IPS-15b (cell line): ENCODE data around the gene CRHR1.

Experiments used
- H3K27me3 ChIP-seq: one replicate; pipeline ENCODE4 v1.6.1; 2013; ENCODE audit warnings: low read length; ENCODE audit not compliant: control insufficient read depth, insufficient read depth
- H3K36me3 ChIP-seq: one replicate; pipeline ENCODE4 v1.6.1; 2013; ENCODE audit warnings: low read length; ENCODE audit not compliant: control insufficient read depth, insufficient read depth
- H3K4me1 ChIP-seq: one replicate; pipeline ENCODE4 v1.6.1; 2013; ENCODE audit warnings: mild to moderate bottlenecking, low read length; ENCODE audit not compliant: control insufficient read depth, insufficient read depth
- H3K4me3 ChIP-seq: one replicate; pipeline ENCODE4 v1.5.1; 2013; ENCODE audit warnings: low read depth, low read length
- H3K9ac ChIP-seq: one replicate; pipeline ENCODE4 v1.6.1; 2013; ENCODE audit warnings: low read depth, mild to moderate bottlenecking, low read length
- H3K9me3 ChIP-seq: one replicate; pipeline ENCODE4 v1.6.1; 2013; ENCODE audit warnings: mild to moderate bottlenecking, low read length; ENCODE audit not compliant: control insufficient read depth, insufficient read depth

CRHR1 gene

DNA sequence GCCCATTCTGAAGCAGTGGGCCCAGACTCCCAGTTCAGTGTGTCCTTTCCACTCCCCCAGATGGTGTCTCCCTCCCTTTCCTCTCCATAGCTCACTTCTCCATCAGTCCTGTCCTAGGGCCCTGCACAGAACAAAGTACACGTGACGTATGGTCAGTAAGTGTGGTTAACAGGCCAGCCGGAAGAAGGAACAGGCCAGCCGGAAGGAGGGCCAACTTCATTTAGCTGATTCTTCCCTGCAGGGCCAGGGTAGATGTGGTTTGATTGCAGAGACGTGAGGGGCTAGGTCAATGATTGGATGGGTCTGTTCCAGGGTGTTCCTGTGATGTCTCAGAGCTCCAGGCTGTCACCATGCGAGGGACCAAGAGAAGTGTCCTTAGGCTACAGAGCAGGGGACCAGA is 31.6 kb downstream of the CRHR1 start:
- H3K4me3 ChIP-seq: no peak overlapping the region
- H3K36me3 ChIP-seq: no peaks in the 10 kb centered on the region
- no peak overlapping the region for H3K9ac ChIP-seq
- no peaks in the 10 kb centered on the region for H3K9me3 ChIP-seq
- H3K4me1 ChIP-seq: no peaks in the 10 kb centered on the region
- peaks cover 2% of the 10 kb centered on the region for H3K27me3 ChIP-seq

DNA sequence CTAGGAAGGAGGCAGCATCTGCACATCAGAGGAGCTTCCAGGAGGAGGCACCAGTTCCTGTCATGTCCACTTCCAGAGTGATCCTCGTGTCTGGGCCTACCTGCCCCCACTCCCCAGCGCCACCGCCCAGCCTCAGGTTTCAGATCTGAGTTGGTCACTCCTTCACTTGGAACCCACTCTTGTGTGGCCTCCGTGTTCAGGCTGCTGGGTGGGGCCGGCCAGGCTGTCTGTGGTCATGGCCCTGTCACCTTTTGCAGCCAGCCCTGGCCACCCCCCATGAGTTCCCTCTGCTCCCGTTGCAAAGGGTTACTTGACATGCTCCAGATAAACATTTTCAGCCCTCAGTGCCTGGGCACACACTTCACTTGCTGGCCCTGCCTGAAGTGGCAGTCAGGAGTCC is 33.9 kb downstream of the CRHR1 start:
- Histone ChIP-seq H3K27me3 (peaks cover 2% of the 10 kb centered on the region), H3K4me3 (no peak overlapping the region), H3K9ac (no peak overlapping the region), H3K9me3 (no peaks in the 10 kb centered on the region), H3K36me3 (no peaks in the 10 kb centered on the region), H3K4me1 (no peaks in the 10 kb centered on the region)

DNA sequence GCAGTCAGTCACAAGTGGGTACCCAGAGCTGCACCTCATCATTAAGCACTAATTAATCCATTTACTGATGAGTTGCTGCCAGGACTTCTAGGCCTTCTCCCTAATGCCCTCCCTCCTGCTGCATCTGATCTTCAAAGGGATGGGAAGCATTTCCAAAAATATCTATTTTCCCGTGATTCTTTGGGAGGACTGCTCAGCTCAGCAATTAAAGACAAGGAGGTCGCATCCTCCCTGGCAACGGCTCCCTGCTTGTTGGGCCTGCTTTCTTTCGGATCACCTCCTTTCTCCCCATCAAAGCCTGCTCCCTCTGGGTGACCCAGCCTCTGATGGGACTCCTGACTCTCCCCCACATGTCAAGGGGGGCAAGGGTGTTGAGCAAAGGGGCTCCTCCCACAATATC is 34.6 kb downstream of the CRHR1 start:
- H3K9ac ChIP-seq: no peak overlapping the region
- H3K9me3 ChIP-seq: no peaks in the 10 kb centered on the region
- no peak overlapping the region for H3K4me3 ChIP-seq
- no peaks in the 10 kb centered on the region for H3K4me1 ChIP-seq
- no peaks in the 10 kb centered on the region for H3K36me3 ChIP-seq
- peaks cover 2% of the 10 kb centered on the region for H3K27me3 ChIP-seq

DNA sequence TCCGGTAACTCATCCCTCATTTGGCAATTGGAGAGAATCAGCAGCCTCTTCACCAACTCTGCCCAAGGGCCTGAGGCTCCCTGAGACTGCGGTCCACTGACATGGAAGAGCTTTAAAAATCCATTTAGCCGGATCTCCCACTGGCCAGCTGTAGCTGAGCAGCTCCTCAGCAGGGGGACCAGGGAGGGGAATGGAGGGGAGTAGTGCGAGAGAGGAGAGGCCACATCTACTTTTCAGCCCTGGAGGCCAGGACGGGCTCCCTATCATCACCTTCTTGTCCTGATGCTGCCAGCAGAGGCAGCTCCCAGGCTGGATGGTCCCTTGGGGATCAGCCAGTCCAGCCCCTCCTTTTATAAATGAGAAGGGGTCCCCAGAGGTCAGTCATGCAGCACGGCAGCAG is 35.5 kb downstream of the CRHR1 start:
- no peaks in the 10 kb centered on the region for H3K36me3 ChIP-seq
- no peak overlapping the region for H3K9ac ChIP-seq
- H3K4me3 ChIP-seq: no peak overlapping the region
- no peaks in the 10 kb centered on the region for H3K9me3 ChIP-seq
- no peaks in the 10 kb centered on the region for H3K27me3 ChIP-seq
- no peaks in the 10 kb centered on the region for H3K4me1 ChIP-seq

DNA sequence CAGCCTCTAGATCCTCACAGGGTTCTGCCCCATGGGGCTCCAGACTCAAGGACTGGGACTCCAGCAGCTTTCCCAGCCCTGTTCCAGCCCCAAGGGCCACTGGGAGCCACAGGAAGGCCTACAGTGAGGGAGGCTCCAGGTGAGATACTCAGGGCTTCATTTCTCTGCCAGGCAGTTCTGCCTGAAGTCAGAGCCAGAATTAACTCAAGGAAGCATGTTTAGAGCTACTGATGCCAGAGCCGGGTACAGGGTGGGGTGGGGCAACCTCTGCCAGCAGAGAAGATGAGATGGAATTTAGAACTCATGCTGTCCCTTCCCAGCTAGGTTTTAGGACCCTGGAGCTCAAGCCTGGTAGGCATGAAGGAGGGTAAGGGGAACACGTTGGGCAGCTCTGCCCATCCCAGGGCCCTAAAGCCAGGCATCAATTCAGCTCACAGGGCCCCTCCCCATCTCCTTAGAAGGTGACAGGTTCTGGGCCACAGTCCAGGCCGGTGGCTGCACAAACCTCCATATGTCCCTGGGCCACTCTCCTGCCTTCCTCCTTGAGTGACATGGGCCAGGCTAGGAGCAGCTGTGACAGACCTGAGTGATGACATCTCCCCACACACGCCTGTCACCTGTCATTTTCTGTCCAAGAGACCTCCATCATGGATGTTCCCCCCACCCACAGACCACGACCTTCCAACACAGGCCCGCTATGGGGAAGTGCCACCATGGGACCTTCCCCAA is 36.1 kb downstream of the CRHR1 start:
- Histone ChIP-seq H3K36me3 (no peaks in the 10 kb centered on the region), H3K9me3 (no peaks in the 10 kb centered on the region), H3K27me3 (no peaks in the 10 kb centered on the region), H3K9ac (no peak overlapping the region), H3K4me1 (no peaks in the 10 kb centered on the region), H3K4me3 (no peak overlapping the region)

DNA sequence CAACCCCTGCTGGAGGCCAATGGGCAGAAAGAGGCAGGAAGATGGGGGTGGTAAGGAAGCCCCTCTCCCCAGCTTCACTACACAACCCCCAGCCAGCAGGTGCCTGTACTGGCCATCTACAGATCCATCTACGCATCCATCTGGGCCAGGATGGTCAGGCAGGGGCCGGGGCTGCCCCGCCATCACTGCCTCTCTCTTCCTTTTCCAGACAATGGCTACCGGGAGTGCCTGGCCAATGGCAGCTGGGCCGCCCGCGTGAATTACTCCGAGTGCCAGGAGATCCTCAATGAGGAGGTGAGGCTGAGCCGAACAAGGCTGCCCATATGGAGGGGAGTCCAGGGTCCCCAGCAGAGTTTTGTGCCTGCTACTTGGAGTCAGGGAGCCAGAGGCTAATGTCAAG is 37.0 kb downstream of the CRHR1 start:
- H3K9ac ChIP-seq: no peak overlapping the region
- H3K4me3 ChIP-seq: no peak overlapping the region
- H3K36me3 ChIP-seq: no peaks in the 10 kb centered on the region
- no peaks in the 10 kb centered on the region for H3K27me3 ChIP-seq
- H3K9me3 ChIP-seq: no peaks in the 10 kb centered on the region
- H3K4me1 ChIP-seq: no peaks in the 10 kb centered on the region

DNA sequence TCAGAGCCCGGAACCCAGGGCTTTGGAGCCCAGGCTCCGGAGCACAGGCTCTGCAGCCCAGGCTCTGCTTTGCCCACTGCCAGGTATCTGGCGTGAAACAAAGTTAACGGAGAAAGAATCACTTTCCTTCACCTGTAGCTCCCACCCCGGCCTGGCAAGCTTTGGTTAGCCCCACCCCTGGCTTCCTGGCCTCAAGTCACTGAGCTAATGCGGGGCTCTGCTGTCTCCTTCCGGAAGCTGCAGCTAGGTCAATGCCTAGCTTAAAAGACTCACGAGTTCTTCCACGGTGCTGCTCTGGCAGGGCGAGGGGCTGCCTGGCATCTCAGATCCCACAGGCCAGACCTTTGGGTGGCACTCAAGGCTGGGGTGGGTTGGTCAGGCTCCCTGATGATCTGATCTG is 39.5 kb downstream of the CRHR1 start:
- Histone ChIP-seq H3K36me3 (no peaks in the 10 kb centered on the region), H3K9me3 (no peaks in the 10 kb centered on the region), H3K27me3 (no peaks in the 10 kb centered on the region), H3K4me3 (no peak overlapping the region), H3K4me1 (no peaks in the 10 kb centered on the region), H3K9ac (no peak overlapping the region)

DNA sequence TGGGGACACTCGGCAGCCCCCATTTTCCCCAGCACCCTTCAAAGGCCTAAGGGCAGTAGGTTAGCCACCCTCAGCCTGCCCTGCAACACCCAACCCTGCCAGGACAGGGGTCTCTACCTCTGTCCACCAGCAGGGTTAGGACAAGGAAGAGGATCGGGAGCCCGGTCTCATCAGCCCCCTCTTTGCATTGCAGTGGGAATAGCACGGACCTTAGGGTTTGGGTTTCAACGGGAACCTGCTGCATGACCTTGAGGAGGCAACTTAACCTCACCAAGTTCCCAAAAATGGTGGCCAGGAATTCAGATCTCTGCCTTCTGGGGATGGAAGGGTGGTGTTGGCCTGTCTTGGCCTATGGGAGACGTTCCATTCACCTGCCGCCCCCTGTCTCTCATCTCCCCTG is 40.4 kb downstream of the CRHR1 start:
- Histone ChIP-seq H3K4me3 (no peak overlapping the region), H3K36me3 (no peaks in the 10 kb centered on the region), H3K4me1 (no peaks in the 10 kb centered on the region), H3K9me3 (no peaks in the 10 kb centered on the region), H3K27me3 (no peaks in the 10 kb centered on the region), H3K9ac (no peak overlapping the region)

DNA sequence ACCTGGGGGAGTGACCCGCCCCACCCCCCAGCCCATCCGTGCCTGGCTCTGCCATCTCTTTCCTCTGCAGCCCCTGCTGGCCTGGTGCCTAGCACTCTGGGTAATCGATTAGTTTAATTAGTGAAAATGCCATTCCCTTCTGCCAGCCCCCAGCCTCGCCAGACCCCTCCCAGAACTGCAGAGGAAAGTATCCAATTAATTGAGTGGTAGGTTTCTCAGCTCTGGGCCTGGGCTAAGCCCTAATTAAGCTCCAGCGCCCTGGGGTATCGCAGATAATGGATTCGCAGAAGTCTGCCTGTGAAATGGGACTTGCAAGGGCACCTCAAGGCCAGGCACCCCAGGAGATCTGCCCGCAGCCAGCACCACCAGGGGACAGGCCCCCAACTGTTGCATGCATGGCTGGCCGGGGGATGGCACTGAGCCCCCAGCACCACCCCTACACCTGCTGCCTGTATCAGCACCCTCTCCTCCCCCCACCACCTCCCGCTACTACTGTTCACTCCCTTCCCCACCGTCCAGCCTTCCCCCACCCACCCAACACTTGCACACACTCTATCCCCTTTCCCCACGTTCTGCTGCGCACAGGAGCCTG is 40.9 kb downstream of the CRHR1 start:
- no peak overlapping the region for H3K9ac ChIP-seq
- no peaks in the 10 kb centered on the region for H3K27me3 ChIP-seq
- no peaks in the 10 kb centered on the region for H3K4me1 ChIP-seq
- no peaks in the 10 kb centered on the region for H3K9me3 ChIP-seq
- H3K4me3 ChIP-seq: no peak overlapping the region
- H3K36me3 ChIP-seq: no peaks in the 10 kb centered on the region

DNA sequence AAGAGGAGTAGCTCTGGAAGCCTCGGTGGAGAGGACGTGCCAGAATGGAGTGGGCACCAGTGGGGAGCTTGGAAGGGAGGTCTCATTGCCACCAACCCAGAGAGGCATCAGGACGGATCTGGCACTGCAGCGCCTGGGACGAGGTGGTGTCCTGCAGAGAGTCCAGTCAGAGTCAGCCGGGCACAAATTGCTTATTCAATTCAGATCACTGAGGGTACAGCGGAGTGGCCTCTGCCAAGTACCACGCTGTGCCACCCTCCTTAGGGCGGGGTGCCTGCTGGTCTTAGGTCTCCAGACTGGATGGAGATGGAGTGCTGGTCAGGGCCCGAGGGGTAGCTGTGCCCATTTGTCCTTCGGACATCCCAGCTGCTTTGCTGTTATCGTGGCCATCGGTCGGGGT is 41.7 kb downstream of the CRHR1 start:
- Histone ChIP-seq H3K4me1 (no peaks in the 10 kb centered on the region), H3K9ac (no peak overlapping the region), H3K36me3 (no peaks in the 10 kb centered on the region), H3K4me3 (no peak overlapping the region), H3K27me3 (no peaks in the 10 kb centered on the region), H3K9me3 (no peaks in the 10 kb centered on the region)

DNA sequence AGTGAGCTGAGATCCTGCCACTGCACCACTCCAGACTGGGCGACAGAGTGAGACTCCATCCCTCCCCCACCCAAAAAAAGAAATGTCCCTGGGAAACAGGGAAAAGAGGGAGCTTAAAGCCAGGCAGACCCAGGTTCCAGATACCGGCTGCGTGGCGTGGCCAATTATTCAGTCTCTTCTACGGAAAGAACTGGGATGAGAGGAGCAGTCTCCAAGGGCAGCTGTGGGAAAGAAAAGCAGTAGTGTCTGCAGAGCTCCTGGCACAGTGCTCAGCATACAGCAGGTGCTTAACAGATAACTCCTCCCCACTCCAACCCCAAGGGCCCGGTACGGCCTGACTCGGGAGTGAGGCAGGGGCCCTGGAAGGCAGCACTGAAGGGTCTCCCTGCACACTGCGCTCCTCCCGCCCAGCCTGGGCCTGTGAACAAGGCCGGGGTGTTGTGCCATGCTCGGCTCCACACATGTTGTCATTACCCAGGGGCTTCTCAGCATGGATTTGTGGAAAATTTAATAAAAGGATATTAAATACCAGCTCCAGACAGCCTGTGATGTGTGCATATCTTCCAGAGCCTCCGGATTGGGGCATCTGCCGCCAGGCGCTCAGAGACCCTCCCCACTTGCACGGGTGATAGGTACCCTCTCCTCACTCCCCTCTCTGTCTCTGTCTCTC is 42.9 kb downstream of the CRHR1 start:
- no peaks in the 10 kb centered on the region for H3K27me3 ChIP-seq
- H3K36me3 ChIP-seq: no peaks in the 10 kb centered on the region
- H3K9ac ChIP-seq: no peak overlapping the region
- H3K9me3 ChIP-seq: no peaks in the 10 kb centered on the region
- H3K4me3 ChIP-seq: no peak overlapping the region
- H3K4me1 ChIP-seq: no peaks in the 10 kb centered on the region

DNA sequence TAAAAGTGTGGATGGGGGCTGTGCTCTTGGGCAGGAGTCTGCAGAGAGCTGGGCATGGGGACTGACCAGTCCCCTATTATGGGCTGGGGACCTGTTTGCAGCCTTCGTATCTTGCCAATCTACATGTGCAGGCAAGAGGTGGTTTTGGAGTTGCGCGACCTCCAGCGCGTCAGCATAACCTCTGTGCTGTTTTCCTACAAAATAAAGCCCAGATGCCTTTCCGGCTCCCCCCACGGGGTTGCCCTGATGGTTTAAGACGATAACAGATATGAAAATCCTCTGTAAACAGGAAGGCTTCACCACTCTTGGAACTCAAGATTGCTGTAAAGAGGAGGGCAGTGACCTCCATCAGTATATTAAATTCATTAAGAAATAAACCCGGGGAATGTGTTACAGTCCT is 44.1 kb downstream of the CRHR1 start:
- no peak overlapping the region for H3K9ac ChIP-seq
- no peaks in the 10 kb centered on the region for H3K9me3 ChIP-seq
- H3K4me1 ChIP-seq: no peaks in the 10 kb centered on the region
- H3K4me3 ChIP-seq: no peak overlapping the region
- H3K36me3 ChIP-seq: no peaks in the 10 kb centered on the region
- H3K27me3 ChIP-seq: no peaks in the 10 kb centered on the region
